Dermis blood vessel endothelial cell (primary cell): ENCODE results near the gene IRF2BP1. TPM values are rescaled to one million over a fixed set of nuclear protein-coding genes. Genes with fewer than 3 reads are reported as not detected.

Experiments used
- DNase-seq: peaks from one replicate; pipeline ENCODE4 v3.0.0; 2010
- total RNA-seq: library from RNA; depleted of rRNA; stranded (reverse); fragments of >200 nt; gene quantifications from 2 replicates; pipeline ENCODE4 v1.2.3, GENCODE V29; 2014

The IRF2BP1 gene
- total RNA-seq = 31.6 and 32.7 TPM in 2 replicates

GRCh38 chr19:45885556-45886426 is at the start of gene IRF2BP1:
Gene IRF2BP1 (minus strand): TSS chr19:45886141. CDS start chr19:45885774, 367 bp downstream.
- peak; percentile 94 for DNase-seq

GRCh38 chr19:45935267-45935666 is 49.3 kb upstream of the IRF2BP1 start:
- DNase-seq = no peak

GRCh38 chr19:45934551-45935230 is 48.8 kb upstream of the IRF2BP1 start:
- no peak for DNase-seq

- DNase-seq = no peak
Measured at GRCh38 chr19:45933759-45934158, 47.8 kb upstream of the IRF2BP1 start.

- peak; percentile 34 for DNase-seq
Measured at GRCh38 chr19:45931055-45931454, 45.1 kb upstream of the IRF2BP1 start.

- no peak for DNase-seq
Measured at GRCh38 chr19:45929247-45929646, 43.3 kb upstream of the IRF2BP1 start.

GRCh38 chr19:45927565-45928261 is 41.8 kb upstream of the IRF2BP1 start:
- DNase-seq = peak; percentile 94

GRCh38 chr19:45924891-45925447 is 39.0 kb upstream of the IRF2BP1 start:
- DNase-seq = no peak

- DNase-seq = peak; percentile 26
Measured at GRCh38 chr19:45922281-45922680, 36.3 kb upstream of the IRF2BP1 start.

- no peak for DNase-seq
Measured at GRCh38 chr19:45920458-45920857, 34.5 kb upstream of the IRF2BP1 start.

- no peak for DNase-seq
Measured at GRCh38 chr19:45919678-45920077, 33.7 kb upstream of the IRF2BP1 start.

GRCh38 chr19:45918721-45919120 is 32.8 kb upstream of the IRF2BP1 start:
- no peak for DNase-seq

GRCh38 chr19:45917421-45918091 is 31.6 kb upstream of the IRF2BP1 start:
- no peak for DNase-seq

GRCh38 chr19:45913874-45914830 is 28.2 kb upstream of the IRF2BP1 start, which contains the start of gene NANOS2:
Gene NANOS2 (minus strand): TSS chr19:45914778. CDS start chr19:45914693, 85 bp downstream.
- peak; percentile 44 for DNase-seq

GRCh38 chr19:45911291-45911690 is 25.4 kb upstream of the IRF2BP1 start:
- DNase-seq = no peak

- no peak for DNase-seq
Measured at GRCh38 chr19:45908956-45909355, 23.0 kb upstream of the IRF2BP1 start.

GRCh38 chr19:45906221-45906620 is 20.3 kb upstream of the IRF2BP1 start:
- DNase-seq = no peak

- no peak for DNase-seq
Measured at GRCh38 chr19:45905011-45905410, 19.1 kb upstream of the IRF2BP1 start.

- peak; percentile 98 for DNase-seq
Measured at GRCh38 chr19:45902651-45903625, 17.0 kb upstream of the IRF2BP1 start.
